HepG2 (cell line): ENCODE results near the gene DNAJA2. TPM values are rescaled to one million over a fixed set of nuclear protein-coding genes. Genes with fewer than 3 reads are reported as not detected.

Experiments used
- ATAC-seq: fragments of 200-7000 bp; cut with Tn5 transposase; 3 replicates; pipeline ENCODE4 v1.9.1; 2020; ENCODE audit warnings: mild to moderate bottlenecking, moderate library complexity
- BruUV-seq: library from RNA; stranded (reverse); fragments of 400-500 nt; replicated peaks from 2 replicates; lab custom pipeline; 2021; lab: Mats Ljungman, UMichigan
- CTCF ChIA-PET: fragments of 300-600 bp; formaldehyde crosslinking; extraction: SDS; loops from one replicate; lab custom pipeline; 2021; ENCODE audit warnings: low total read pairs, inconsistent platforms, low intra/inter-chr PET ratio; lab: Yijun Ruan, JAX
- POLR2A ChIA-PET: fragments of 350-600 bp; sonication (Branson Sonifier 250); formaldehyde crosslinking; loops from one replicate; lab custom pipeline; 2020; ENCODE audit warnings: antibody characterized with exemption, inconsistent platforms; lab: Yijun Ruan, JAX
- DNase-seq: peaks from one replicate; pipeline ENCODE4 v3.0.0-alpha.2; 2015; ENCODE audit warnings: low spot score
- FAIRE-seq: peaks from 3 replicates; lab custom pipeline; 2011; peaks lifted over from hg19 to GRCh38; lab: Jason Lieb, UNC
- H2AFZ ChIP-seq: one replicate; pipeline ENCODE4 v1.6.1; 2011; ENCODE audit warnings: low read length, inconsistent platforms
- H3K27ac ChIP-seq: fragments of 300-600 bp; 3 replicates; pipeline ENCODE4 v1.8.0; 2011; ENCODE audit warnings: mixed run types, mild to moderate bottlenecking, mixed read lengths, low read length, inconsistent platforms; ENCODE audit not compliant: insufficient read depth; ENCODE audit errors: extremely low read length
- H3K27me3 ChIP-seq, 2 experiments: fragments of 200-600 bp in 1 of 2; 2 replicates in 1 of 2; 3 replicates in 1 of 2; pipeline versions ENCODE4 v1.6.0 to v1.8.0; 2011; ENCODE audit warnings: low read length in 2 of 2, mild to moderate bottlenecking in 2 of 2, moderate library complexity in 2 of 2, inconsistent platforms in 1 of 2; ENCODE audit not compliant: insufficient read depth in 2 of 2, control insufficient read depth in 1 of 2
- H3K36me3 ChIP-seq, 2 experiments: fragments of 200-600 bp in 1 of 2; replicated peaks in 1 of 2; 2 replicates in 1 of 2; 3 replicates in 1 of 2; pipeline versions ENCODE4 v1.5.1 to v1.8.0; 2011; ENCODE audit warnings: low read length in 2 of 2, inconsistent platforms in 1 of 2; ENCODE audit not compliant: insufficient read depth in 2 of 2, control insufficient read depth in 1 of 2
- H3K4me1 ChIP-seq: 2 replicates; pipeline ENCODE4 v1.5.1; 2012; ENCODE audit warnings: low read length, inconsistent platforms; ENCODE audit not compliant: insufficient read depth
- H3K4me2 ChIP-seq: 2 replicates; pipeline ENCODE4 v1.6.0; 2011; ENCODE audit warnings: low read depth, low read length, inconsistent platforms
- H3K4me3 ChIP-seq, 3 experiments: fragments of 200-600 bp in 1 of 3; sonication (generic), shearing (Covaris generic) in 1 of 3; replicated peaks in 1 of 3; 2 replicates each; pipeline ENCODE4 v1.5.1; 2011 to 2016; ENCODE audit warnings: low read length in 3 of 3, inconsistent platforms in 2 of 3, low read depth in 2 of 3, mild to moderate bottlenecking in 2 of 3, control low read depth in 1 of 3, mixed read lengths in 1 of 3; ENCODE audit not compliant: insufficient read depth in 1 of 3
- H3K79me2 ChIP-seq: one replicate; pipeline ENCODE4 v1.6.1; 2011; ENCODE audit warnings: low read length, inconsistent platforms; ENCODE audit not compliant: insufficient read depth
- H3K9ac ChIP-seq: 2 replicates; pipeline ENCODE4 v1.6.0; 2011; ENCODE audit warnings: mild to moderate bottlenecking, low read depth, low read length, inconsistent platforms; ENCODE audit not compliant: insufficient read depth
- H3K9me3 ChIP-seq: 2 replicates; pipeline ENCODE4 v1.5.1; 2012; ENCODE audit warnings: mild to moderate bottlenecking, low read length
- H4K20me1 ChIP-seq: 2 replicates; pipeline ENCODE4 v1.6.0; 2011; ENCODE audit warnings: inconsistent platforms, mild to moderate bottlenecking, low read length, moderate library complexity; ENCODE audit not compliant: insufficient read depth
- KAT8 ChIP-seq: IDR thresholded peaks from 2 replicates; pipeline ENCODE4 v1.6.1; 2016; ENCODE audit warnings: missing genetic modification reagents, missing compliant biosample characterization
- ZNF678 ChIP-seq: sonication (generic); formaldehyde crosslinking; IDR thresholded peaks from 2 replicates; pipeline ENCODE4 v1.4.0; 2020; ENCODE audit warnings: mild to moderate bottlenecking, missing genetic modification reagents
- WGBS: methylation state at CpG from one replicate; pipeline ENCODE4 v1.1.6; 2017; ENCODE audit warnings: low lambda C conversion rate; 5-methylcytosine and 5-hydroxymethylcytosine counted together
- in situ Hi-C: cut with HindIII; loops from 2 replicates; pipeline ENCODE4 v1.10.0; 2017; ENCODE audit warnings: low pct_unique_long_range_greater_than_20kb; ENCODE audit not compliant: extremely low pct_ligation_motif_present
- intact Hi-C: fragments of 100-400 bp; cut with micrococcal nuclease; formaldehyde crosslinking; loops from one replicate; pipeline ENCODE4 v1.10.0; 2022; ENCODE audit not compliant: unreplicated experiment
- polyA plus RNA-seq, 8 experiments: library from polyadenylated mRNA; depleted of rRNA in 3 of 8; stranded (reverse) in 7 of 8; unstranded in 1 of 8; fragments of >200 nt; fragmentation: Illumina TruSeq in 4 of 8; extraction: Trizol in 4 of 8; gene quantifications; 2 replicates each; pipeline versions ENCODE4 v1.2.1 to v1.2.3, GENCODE V29; 2011 to 2016; ENCODE audit warnings: low read depth in 4 of 8, missing spikeins in 1 of 8, mixed read lengths in 1 of 8; ENCODE audit not compliant: insufficient read depth in 1 of 8
- total RNA-seq, 5 experiments: library from RNA; depleted of rRNA; stranded (reverse); fragments of >200 nt; fragmentation: Illumina TruSeq; extraction: Trizol; gene quantifications; 2 replicates each; pipeline ENCODE4 v1.2.3, GENCODE V29; 2016; ENCODE audit warnings: low read depth in 1 of 5
- TF ChIP-seq, protein P1 (sequence below): sonication (generic); formaldehyde crosslinking; IDR thresholded peaks from 2 replicates; pipeline ENCODE4 v1.5.1; 2020; ENCODE audit warnings: mild to moderate bottlenecking, moderate library complexity, missing genetic modification reagents
- TF ChIP-seq, protein P2 (sequence below): sonication (generic); formaldehyde crosslinking; IDR thresholded peaks from 2 replicates; pipeline ENCODE4 v1.4.0; 2020; ENCODE audit warnings: missing genetic modification reagents

The DNAJA2 gene
- total and polyA plus RNA-seq, 2 of the 13 experiments (the other 11 are each of a cell fraction or from before 2014, with no cell fraction given), result 25.4 to 176 TPM

DNA sequence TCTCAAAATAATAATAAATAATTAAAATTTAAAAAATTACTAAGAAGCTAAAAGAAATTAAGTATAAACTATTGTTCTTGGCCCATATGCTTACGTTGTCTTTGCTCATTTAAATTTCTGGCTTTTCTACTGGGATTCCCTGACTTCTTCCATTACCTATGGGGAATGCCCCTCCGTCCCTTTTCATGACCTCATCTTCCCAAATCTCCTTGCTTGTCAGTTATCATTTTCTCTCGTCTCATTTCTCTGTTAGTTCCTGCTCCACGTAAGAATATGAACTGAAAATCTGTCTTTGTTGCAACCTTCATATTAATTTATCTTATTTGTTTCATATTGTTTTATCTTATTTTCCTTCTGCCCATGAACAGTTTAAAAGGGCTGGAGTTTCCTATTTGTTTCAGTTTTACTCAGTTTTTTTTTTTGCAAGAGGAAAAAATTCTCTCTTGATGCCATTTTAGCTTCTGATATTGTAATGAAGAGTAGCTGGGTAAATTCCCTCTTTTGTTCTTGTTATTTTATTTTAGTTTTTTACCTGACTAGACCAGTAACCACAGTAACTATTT lies 2.5 kb upstream of the DNAJA2 start (continued):
- TF ChIP-seq, protein P1, sequence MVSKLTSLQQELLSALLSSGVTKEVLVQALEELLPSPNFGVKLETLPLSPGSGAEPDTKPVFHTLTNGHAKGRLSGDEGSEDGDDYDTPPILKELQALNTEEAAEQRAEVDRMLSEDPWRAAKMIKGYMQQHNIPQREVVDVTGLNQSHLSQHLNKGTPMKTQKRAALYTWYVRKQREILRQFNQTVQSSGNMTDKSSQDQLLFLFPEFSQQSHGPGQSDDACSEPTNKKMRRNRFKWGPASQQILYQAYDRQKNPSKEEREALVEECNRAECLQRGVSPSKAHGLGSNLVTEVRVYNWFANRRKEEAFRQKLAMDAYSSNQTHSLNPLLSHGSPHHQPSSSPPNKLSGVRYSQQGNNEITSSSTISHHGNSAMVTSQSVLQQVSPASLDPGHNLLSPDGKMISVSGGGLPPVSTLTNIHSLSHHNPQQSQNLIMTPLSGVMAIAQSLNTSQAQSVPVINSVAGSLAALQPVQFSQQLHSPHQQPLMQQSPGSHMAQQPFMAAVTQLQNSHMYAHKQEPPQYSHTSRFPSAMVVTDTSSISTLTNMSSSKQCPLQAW, result no peak
- no peak for TF ChIP-seq KAT8 (CRISPR knock-in tag)

- Histone ChIP-seq H3K27ac (no peak overlapping the region), H3K4me1 (peaks cover 59% of the 10 kb centered on the region), H3K4me3 (no peak overlapping the region), H2AFZ (no peak overlapping the region), H3K4me2 (no peak overlapping the region), H3K36me3 (peaks cover 0 to 4% of the 10 kb centered on the region in 2 experiments; a peak in 2 of 5 replicates), H3K9ac (no peak overlapping the region), H3K9me3 (no peaks in the 10 kb centered on the region), H3K27me3 (no peaks in the 10 kb centered on the region; a peak in 1 of 5 replicates), H3K79me2 (peaks cover 31% of the 10 kb centered on the region), H4K20me1 (peaks cover 19% of the 10 kb centered on the region)
- ChIA-PET CTCF (no interaction called here), POLR2A (interaction anchor here (0.7 to 5.3 kb wide), 3 partner anchors 12 to 25 kb away, joined by 4 to 49 read pairs (median 7); no protein-coding TSS in a partner anchor)
- intact Hi-C loops (no loop called here), in situ Hi-C loops (no loop called here)
- TF ChIP-seq, protein P2, sequence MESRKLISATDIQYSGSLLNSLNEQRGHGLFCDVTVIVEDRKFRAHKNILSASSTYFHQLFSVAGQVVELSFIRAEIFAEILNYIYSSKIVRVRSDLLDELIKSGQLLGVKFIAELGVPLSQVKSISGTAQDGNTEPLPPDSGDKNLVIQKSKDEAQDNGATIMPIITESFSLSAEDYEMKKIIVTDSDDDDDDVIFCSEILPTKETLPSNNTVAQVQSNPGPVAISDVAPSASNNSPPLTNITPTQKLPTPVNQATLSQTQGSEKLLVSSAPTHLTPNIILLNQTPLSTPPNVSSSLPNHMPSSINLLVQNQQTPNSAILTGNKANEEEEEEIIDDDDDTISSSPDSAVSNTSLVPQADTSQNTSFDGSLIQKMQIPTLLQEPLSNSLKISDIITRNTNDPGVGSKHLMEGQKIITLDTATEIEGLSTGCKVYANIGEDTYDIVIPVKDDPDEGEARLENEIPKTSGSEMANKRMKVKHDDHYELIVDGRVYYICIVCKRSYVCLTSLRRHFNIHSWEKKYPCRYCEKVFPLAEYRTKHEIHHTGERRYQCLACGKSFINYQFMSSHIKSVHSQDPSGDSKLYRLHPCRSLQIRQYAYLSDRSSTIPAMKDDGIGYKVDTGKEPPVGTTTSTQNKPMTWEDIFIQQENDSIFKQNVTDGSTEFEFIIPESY (CRISPR knock-in tag), result peak; percentile 62; the same call in 1 of the 2 replicates
- TF ChIP-seq ZNF678 (CRISPR knock-in tag), result no peak
- FAIRE-seq, result no peak
- 97% methylated on average over 11 of the region's 11 CpGs for WGBS
- no peak for ATAC-seq
- DNase-seq, result no peak
- no TSS peak for BruUV-seq
These were observed 1.7 kb upstream of the DNAJA2 start for GRCh38 chr16:46975165-46975564.
